CD14-positive monocyte (primary cell): ENCODE data around the gene CSNK1G1. TPM values are rescaled to one million over a fixed set of nuclear protein-coding genes. Genes with fewer than 3 reads are reported as not detected.
A peak's percentile ranks its signal among the peaks of the same experiment; 100 is the strongest.

Source experiments
- DNase-seq, 3 donors: peaks; one replicate each; pipeline ENCODE4 v3.0.0-alpha.2; 2011 to 2022
- H2AFZ ChIP-seq: 2 replicates; pipeline ENCODE4 v1.6.0; 2012; ENCODE audit warnings: mild to moderate bottlenecking, low read depth, low read length, inconsistent platforms; ENCODE audit not compliant: insufficient read depth, poor library complexity, severe bottlenecking
- H3K27ac ChIP-seq, 2 donors: 1 replicate in 1 of 2; 2 replicates in 1 of 2; pipeline ENCODE4 v1.5.1; 2012 to 2013; ENCODE audit warnings: low read length in 2 of 2, control low read depth in 1 of 2, inconsistent platforms in 1 of 2, low read depth in 1 of 2, mild to moderate bottlenecking in 1 of 2
- H3K27me3 ChIP-seq, 2 donors: one replicate each; pipeline versions ENCODE4 v1.6.0 to v1.6.1; 2011 to 2013; ENCODE audit warnings: low read length in 2 of 2; ENCODE audit not compliant: control insufficient read depth in 2 of 2, insufficient read depth in 2 of 2
- H3K36me3 ChIP-seq, 2 donors: replicated peaks in 1 of 2; 1 replicate in 1 of 2; 2 replicates in 1 of 2; pipeline versions ENCODE4 v1.5.1 to v1.6.1; 2012 to 2013; ENCODE audit warnings: low read length in 2 of 2, control low read depth in 1 of 2, inconsistent platforms in 1 of 2, mild to moderate bottlenecking in 1 of 2; ENCODE audit not compliant: insufficient read depth in 2 of 2, control insufficient read depth in 1 of 2
- H3K4me1 ChIP-seq, 2 donors: 1 replicate in 1 of 2; 2 replicates in 1 of 2; pipeline versions ENCODE4 v1.5.1 to v1.6.1; 2012 to 2013; ENCODE audit warnings: low read length in 2 of 2, control low read depth in 1 of 2, inconsistent platforms in 1 of 2, mild to moderate bottlenecking in 1 of 2, moderate library complexity in 1 of 2; ENCODE audit not compliant: insufficient read depth in 2 of 2, control insufficient read depth in 1 of 2
- H3K4me2 ChIP-seq: replicated peaks from 2 replicates; pipeline ENCODE3; 2012; ENCODE audit warnings: low read length, moderate library complexity, mild to moderate bottlenecking; ENCODE audit not compliant: poor library complexity, severe bottlenecking; ENCODE audit errors: extremely low read depth
- H3K4me3 ChIP-seq, 3 experiments: fragments of 200-600 bp in 1 of 3; sonication (generic) in 1 of 3; replicated peaks in 1 of 3; 1 replicate in 2 of 3; 2 replicates in 1 of 3; pipeline ENCODE4 v1.5.1; 2011 to 2013; ENCODE audit warnings: low read length in 3 of 3, mild to moderate bottlenecking in 3 of 3, control low read depth in 2 of 3, low read depth in 2 of 3, inconsistent platforms in 1 of 3, moderate library complexity in 1 of 3
- H3K79me2 ChIP-seq: 2 replicates; pipeline ENCODE4 v1.6.0; 2012; ENCODE audit warnings: mild to moderate bottlenecking, control low read depth, inconsistent platforms, low read length, moderate library complexity; ENCODE audit not compliant: insufficient read depth
- H3K9ac ChIP-seq: 2 replicates; pipeline ENCODE4 v1.6.0; 2017; ENCODE audit warnings: low read length, mild to moderate bottlenecking; ENCODE audit not compliant: insufficient read depth, poor library complexity, severe bottlenecking
- H3K9me3 ChIP-seq, 2 donors: replicated peaks in 1 of 2; 1 replicate in 1 of 2; 2 replicates in 1 of 2; pipeline versions ENCODE4 v1.5.1 to v1.6.1; 2012 to 2013; ENCODE audit warnings: low read length in 2 of 2, control low read depth in 1 of 2; ENCODE audit not compliant: control insufficient read depth in 1 of 2, insufficient read depth in 1 of 2
- H4K20me1 ChIP-seq: 2 replicates; pipeline ENCODE4 v1.6.0; 2012; ENCODE audit warnings: mild to moderate bottlenecking, low read length, control low read depth, moderate library complexity; ENCODE audit not compliant: insufficient read depth
- H3K27ac Mint-ChIP-seq, 7 donors: one replicate each; pipeline ENCODE4 v1.8.0; 2020; ENCODE audit warnings: mild to moderate bottlenecking in 7 of 7, mixed read lengths in 7 of 7, moderate library complexity in 6 of 7, inconsistent platforms in 2 of 7
- H3K27me3 Mint-ChIP-seq, 3 donors: one replicate each; pipeline ENCODE4 v1.8.0; 2021 to 2022; ENCODE audit warnings: low read depth in 3 of 3, mild to moderate bottlenecking in 3 of 3, mixed read lengths in 3 of 3, moderate library complexity in 3 of 3, inconsistent platforms in 1 of 3
- H3K36me3 Mint-ChIP-seq, 2 donors: one replicate each; pipeline ENCODE4 v1.8.0; 2020; ENCODE audit warnings: mixed read lengths in 2 of 2, inconsistent platforms in 1 of 2, mild to moderate bottlenecking in 1 of 2
- H3K4me1 Mint-ChIP-seq: one replicate; pipeline ENCODE4 v1.8.0; 2020; ENCODE audit warnings: mild to moderate bottlenecking, mixed read lengths
- H3K4me3 Mint-ChIP-seq, 2 donors: one replicate each; pipeline ENCODE4 v1.8.0; 2020; ENCODE audit warnings: mild to moderate bottlenecking in 2 of 2, mixed read lengths in 2 of 2, moderate library complexity in 1 of 2
- H3K9me3 Mint-ChIP-seq, 7 donors: one replicate each; pipeline ENCODE4 v1.8.0; 2020 to 2022; ENCODE audit warnings: mixed read lengths in 7 of 7, mild to moderate bottlenecking in 6 of 7, moderate library complexity in 6 of 7, inconsistent platforms in 2 of 7
- WGBS: methylation state at CpG from one replicate; pipeline ENCODE4 v1.1.5; 2013; ENCODE audit warnings: missing lambda C conversion rate; ENCODE audit not compliant: insufficient coverage; 5-methylcytosine and 5-hydroxymethylcytosine counted together
- intact Hi-C, 2 donors: fragments of 100-400 bp; cut with micrococcal nuclease; formaldehyde crosslinking; loops; one replicate each; pipeline versions ENCODE4 v1.15.0 to v1.15.1; 2023
- polyA plus RNA-seq, 3 donors: library from polyadenylated mRNA; depleted of rRNA in 1 of 3; unstranded in 2 of 3; stranded (reverse) in 1 of 3; fragments of 300-500 nt in 2 of 3; fragments of >200 nt in 1 of 3; fragmentation: Illumina TruSeq in 2 of 3; gene quantifications; 1 replicate in 2 of 3; 2 replicates in 1 of 3; pipeline ENCODE4 v1.2.3, GENCODE V29; 2012 to 2021
- TF ChIP-seq, protein P1 (sequence below): fragments of 200-600 bp; IDR thresholded peaks from one replicate; pipeline ENCODE4 v1.8.0; 2022; ENCODE audit warnings: antibody characterized with exemption, mild to moderate bottlenecking

CSNK1G1 gene
- polyA plus RNA-seq, 3 donors: 4.3 to 8.6 (median 7.7) TPM

DNA sequence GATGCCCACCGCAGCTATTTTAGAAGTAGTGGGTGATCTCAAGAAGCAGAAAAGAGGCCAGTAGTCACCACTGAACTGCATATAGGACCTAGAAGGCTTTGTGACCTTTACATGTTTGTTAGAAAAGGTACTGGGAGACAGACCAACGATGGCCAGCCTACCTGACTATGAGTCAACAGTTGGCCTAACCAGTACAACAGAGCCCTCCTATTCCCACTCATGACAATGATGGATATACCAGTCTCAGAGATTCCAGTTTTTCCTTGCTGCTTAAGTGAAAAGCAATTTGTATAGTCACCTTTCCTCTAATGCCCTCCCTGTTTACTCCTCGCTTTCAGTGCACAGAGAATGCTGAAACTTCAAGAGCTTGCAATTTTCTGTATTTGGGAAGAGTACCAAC is 106.6 kb downstream of the CSNK1G1 start:
- TF ChIP-seq, protein P1, sequence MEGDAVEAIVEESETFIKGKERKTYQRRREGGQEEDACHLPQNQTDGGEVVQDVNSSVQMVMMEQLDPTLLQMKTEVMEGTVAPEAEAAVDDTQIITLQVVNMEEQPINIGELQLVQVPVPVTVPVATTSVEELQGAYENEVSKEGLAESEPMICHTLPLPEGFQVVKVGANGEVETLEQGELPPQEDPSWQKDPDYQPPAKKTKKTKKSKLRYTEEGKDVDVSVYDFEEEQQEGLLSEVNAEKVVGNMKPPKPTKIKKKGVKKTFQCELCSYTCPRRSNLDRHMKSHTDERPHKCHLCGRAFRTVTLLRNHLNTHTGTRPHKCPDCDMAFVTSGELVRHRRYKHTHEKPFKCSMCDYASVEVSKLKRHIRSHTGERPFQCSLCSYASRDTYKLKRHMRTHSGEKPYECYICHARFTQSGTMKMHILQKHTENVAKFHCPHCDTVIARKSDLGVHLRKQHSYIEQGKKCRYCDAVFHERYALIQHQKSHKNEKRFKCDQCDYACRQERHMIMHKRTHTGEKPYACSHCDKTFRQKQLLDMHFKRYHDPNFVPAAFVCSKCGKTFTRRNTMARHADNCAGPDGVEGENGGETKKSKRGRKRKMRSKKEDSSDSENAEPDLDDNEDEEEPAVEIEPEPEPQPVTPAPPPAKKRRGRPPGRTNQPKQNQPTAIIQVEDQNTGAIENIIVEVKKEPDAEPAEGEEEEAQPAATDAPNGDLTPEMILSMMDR: no peak
- Histone ChIP-seq H4K20me1 (peaks cover 2% of the 10 kb centered on the region), H3K79me2 (peaks cover 4% of the 10 kb centered on the region), H3K4me2 (no peak overlapping the region), H2AFZ (no peak overlapping the region), H3K36me3 (peaks cover 8 to 25% of the 10 kb centered on the region in 2 donors), H3K9ac (no peak overlapping the region), H3K9me3 (no peaks in the 10 kb centered on the region), H3K27ac (no peak overlapping the region), H3K4me3 (no peak overlapping the region), H3K27me3 (no peaks in the 10 kb centered on the region), H3K4me1 (peaks cover 0 to 3% of the 10 kb centered on the region in 2 donors)
- DNase-seq: no peak
- H3K9me3 Mint-ChIP-seq: no peaks in the 10 kb centered on the region
- peaks cover 18 to 36% of the 10 kb centered on the region in 2 donors for H3K36me3 Mint-ChIP-seq
- no CpG with 5 or more reads among the region's 3 CpGs for WGBS
- intact Hi-C loops: no loop called here
- H3K27me3 Mint-ChIP-seq: no peaks in the 10 kb centered on the region
- H3K4me3 Mint-ChIP-seq: no peak overlapping the region
- H3K27ac Mint-ChIP-seq: peak overlapping the region in 1 of 7 donors; percentile 57
- peaks cover 12% of the 10 kb centered on the region for H3K4me1 Mint-ChIP-seq

DNA sequence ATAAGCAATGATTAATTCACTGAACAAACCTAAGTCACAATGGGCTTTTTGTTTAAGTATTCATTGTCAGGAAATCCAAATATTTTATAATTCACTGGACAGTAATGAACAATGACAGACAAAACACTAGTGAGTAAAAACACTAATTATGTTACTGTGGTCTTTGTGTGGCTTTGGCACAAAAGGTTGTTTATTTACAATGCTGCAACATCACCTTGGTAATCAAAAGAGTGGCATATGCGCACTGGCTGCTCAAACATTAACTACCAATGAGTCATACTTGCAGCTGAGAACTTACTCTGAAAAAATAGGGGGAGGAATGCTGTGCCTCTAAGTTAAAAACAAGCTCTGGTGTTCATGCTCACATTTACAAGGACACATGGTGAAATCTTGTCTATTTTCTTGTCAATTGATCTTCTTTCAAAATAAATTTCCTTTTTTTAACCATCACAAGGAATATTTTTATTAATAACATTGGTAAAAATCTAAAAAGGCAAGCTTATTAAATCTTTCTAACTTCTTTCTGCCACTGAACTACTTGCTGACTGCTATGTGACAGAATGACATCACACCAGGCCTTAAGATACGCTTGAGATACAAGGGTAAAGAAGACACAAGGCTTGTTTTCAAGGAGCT is 107.9 kb downstream of the CSNK1G1 start:
- Mint-ChIP-seq H3K4me3 (no peak overlapping the region), H3K4me1 (peaks cover 12% of the 10 kb centered on the region), H3K27ac (no peak overlapping the region), H3K27me3 (no peaks in the 10 kb centered on the region), H3K36me3 (peaks cover 15 to 35% of the 10 kb centered on the region in 2 donors), H3K9me3 (peaks cover 0 to 2% (median 0%) of the 10 kb centered on the region in 7 donors)
- Histone ChIP-seq H3K4me1 (peaks cover 0 to 3% of the 10 kb centered on the region in 2 donors), H2AFZ (no peak overlapping the region), H3K27me3 (no peaks in the 10 kb centered on the region), H3K79me2 (peaks cover 4% of the 10 kb centered on the region), H3K4me3 (no peak overlapping the region), H3K4me2 (no peak overlapping the region), H3K36me3 (peaks cover 8 to 25% of the 10 kb centered on the region in 2 donors), H4K20me1 (peaks cover 5% of the 10 kb centered on the region), H3K9ac (no peak overlapping the region), H3K27ac (no peak overlapping the region), H3K9me3 (no peaks in the 10 kb centered on the region)
- intact Hi-C loops: no loop called here
- no CpG with 5 or more reads among the region's 2 CpGs for WGBS
- peak; percentile 1 to 20 (median 4) for DNase-seq
- TF ChIP-seq, protein P1: no peak
